Forelimb muscle (tissue), 1 donor: Measurements from ENCODE around the gene DGCR2. TPM values are rescaled to one million over a fixed set of nuclear protein-coding genes. Genes with fewer than 3 reads are reported as not detected.
"Not testable (repeated sequence)": the region's sequence is repeated elsewhere in the genome, so short reads cannot be mapped to it uniquely, and the experiment has no call there.

Source experiments
- DNase-seq: peaks from one replicate; pipeline ENCODE4 v3.0.0-alpha.2; 2013; ENCODE audit warnings: low read depth
- polyA plus RNA-seq: library from polyadenylated mRNA; unstranded; fragments of 120-200 nt; gene quantifications from one replicate; pipeline ENCODE4 v1.2.1, GENCODE V29; 2013; ENCODE audit not compliant: insufficient read length

Gene DGCR2
- polyA plus RNA-seq, 1 donor = 44.3 TPM

GRCh38 chr22:19042285-19043120 lies 79.7 kb downstream of the DGCR2 start:
- DNase-seq = no peak

GRCh38 chr22:19041704-19042074 lies 80.5 kb downstream of the DGCR2 start:
- DNase-seq = no peak

- no peak for DNase-seq
These were observed 81.1 kb downstream of the DGCR2 start for GRCh38 chr22:19040888-19041703.

- DNase-seq = no peak
These were observed 81.8 kb downstream of the DGCR2 start for GRCh38 chr22:19040391-19040861.

- no peak for DNase-seq
These were observed 82.4 kb downstream of the DGCR2 start for GRCh38 chr22:19039796-19040280.

GRCh38 chr22:19039448-19039780 lies 82.8 kb downstream of the DGCR2 start:
- DNase-seq = no peak

GRCh38 chr22:19038728-19039447 lies 83.3 kb downstream of the DGCR2 start:
- DNase-seq = no peak

GRCh38 chr22:19038164-19038546 lies 84.1 kb downstream of the DGCR2 start:
- DNase-seq = no peak

GRCh38 chr22:19037282-19038163 lies 84.7 kb downstream of the DGCR2 start:
- DNase-seq = no peak

- no peak for DNase-seq
These were observed 85.5 kb downstream of the DGCR2 start for GRCh38 chr22:19036523-19037273.

- no peak for DNase-seq
These were observed 86.0 kb downstream of the DGCR2 start for GRCh38 chr22:19036229-19036522.

- no peak for DNase-seq
These were observed 86.6 kb downstream of the DGCR2 start for GRCh38 chr22:19035474-19036228.

- not testable (repeated sequence) for DNase-seq
These were observed 87.1 kb downstream of the DGCR2 start for GRCh38 chr22:19035126-19035473.

- not testable (repeated sequence) for DNase-seq
These were observed 87.5 kb downstream of the DGCR2 start for GRCh38 chr22:19034724-19035120.

- DNase-seq = not testable (repeated sequence)
These were observed 88.0 kb downstream of the DGCR2 start for GRCh38 chr22:19034031-19034723.

GRCh38 chr22:19033568-19033905 lies 88.7 kb downstream of the DGCR2 start:
- not testable (repeated sequence) for DNase-seq

GRCh38 chr22:19032898-19033567 lies 89.2 kb downstream of the DGCR2 start:
- DNase-seq = not testable (repeated sequence)

- DNase-seq = not testable (repeated sequence)
These were observed 89.9 kb downstream of the DGCR2 start for GRCh38 chr22:19032156-19032785.
